Measurements from ENCODE around the gene GPX8.
A peak's percentile ranks its signal among the peaks of the same experiment; 100 is the strongest.

Gene GPX8

GRCh38 chr5:55172937-55173686 lies 13.1 kb downstream of the GPX8 start, which contains the start of gene CDC20B:
TSS of gene CDC20B (minus strand) at chr5:55173177. CDS start at chr5:55173000, 177 bp downstream.
- DNase-seq: peak; percentile 44

- no peak for DNase-seq
Observed at GRCh38 chr5:55173687-55174230, 13.8 kb downstream of the GPX8 start.

DNA sequence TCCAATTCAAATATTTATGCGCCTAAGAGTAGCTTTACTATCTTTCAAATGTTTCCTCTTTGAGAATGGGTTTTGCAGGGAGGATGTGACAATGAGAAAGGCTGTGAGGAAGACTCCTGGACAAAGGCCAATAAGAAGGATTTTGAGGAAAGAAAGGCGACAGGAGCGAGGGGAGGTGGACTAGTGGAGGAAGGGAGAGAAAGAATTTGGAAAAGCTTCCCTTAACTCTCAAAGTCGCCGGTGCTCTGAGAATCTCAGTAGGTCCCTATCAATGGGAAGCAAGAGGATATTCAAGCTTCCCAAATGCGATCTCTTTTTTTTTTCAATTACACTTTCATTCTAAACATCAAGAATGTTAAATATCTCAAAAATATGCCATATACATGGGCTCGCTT lies 15.8 kb downstream of the GPX8 start:
- DNase-seq: no peak

DNA sequence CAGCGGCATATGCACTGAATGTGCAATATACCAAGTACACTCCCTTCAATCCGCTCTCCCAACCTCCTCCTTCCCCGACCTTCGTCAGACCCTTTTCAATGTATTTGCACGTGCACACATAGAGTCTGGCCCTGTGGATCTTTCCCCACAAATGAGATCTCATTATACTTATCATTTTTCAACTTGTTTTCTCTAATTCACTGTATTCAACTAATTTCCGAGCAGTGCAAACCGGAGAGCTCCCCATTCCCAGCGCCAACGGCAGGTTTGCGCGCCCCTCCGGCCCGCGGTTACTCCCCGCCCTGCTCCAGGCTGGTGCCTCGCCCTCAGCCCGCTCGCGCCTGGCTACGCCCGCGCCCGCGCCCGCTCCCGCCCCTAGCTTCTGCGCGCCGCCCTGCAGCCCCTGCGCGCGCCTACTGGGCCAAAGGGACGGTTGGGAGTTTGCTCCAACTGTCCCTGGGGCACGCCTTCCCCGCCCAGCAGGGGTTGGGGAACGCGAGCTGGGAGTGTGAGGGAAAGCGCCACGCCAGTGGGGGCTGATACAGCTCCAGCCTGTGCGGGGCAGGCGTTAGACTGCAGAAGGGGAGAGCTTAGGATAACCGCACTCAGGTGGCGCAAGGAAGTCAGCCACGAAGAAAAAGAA lies 16.3 kb downstream of the GPX8 start:
- peak; percentile 23 for DNase-seq

GRCh38 chr5:55177078-55177477 lies 17.1 kb downstream of the GPX8 start:
- DNase-seq: no peak

DNA sequence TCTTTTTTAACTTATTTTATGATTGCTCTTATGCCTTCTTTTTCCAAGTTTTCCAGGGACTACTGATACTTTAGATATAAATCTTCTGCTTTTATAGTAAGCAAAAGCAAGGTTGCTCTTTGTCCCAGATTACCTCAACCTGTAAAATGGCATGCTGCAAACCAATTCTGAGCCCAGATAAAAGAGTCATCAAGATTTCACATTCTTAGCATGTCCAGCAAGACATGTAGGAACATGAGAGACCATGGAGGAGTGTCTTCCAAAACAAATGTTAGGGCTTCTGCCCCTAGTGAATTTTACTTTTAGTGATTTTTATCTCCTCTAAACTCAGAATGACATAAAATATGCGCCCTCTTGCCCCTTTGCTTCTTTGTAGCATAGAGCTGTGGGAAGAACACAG lies 20.0 kb downstream of the GPX8 start:
- DNase-seq: no peak

- DNase-seq: no peak
Observed at GRCh38 chr5:55187370-55187769, 27.4 kb downstream of the GPX8 start.

GRCh38 chr5:55188656-55189540 lies 28.9 kb downstream of the GPX8 start:
- no peak for DNase-seq

- no peak for DNase-seq
Observed at GRCh38 chr5:55191165-55191564, 31.2 kb downstream of the GPX8 start.

DNA sequence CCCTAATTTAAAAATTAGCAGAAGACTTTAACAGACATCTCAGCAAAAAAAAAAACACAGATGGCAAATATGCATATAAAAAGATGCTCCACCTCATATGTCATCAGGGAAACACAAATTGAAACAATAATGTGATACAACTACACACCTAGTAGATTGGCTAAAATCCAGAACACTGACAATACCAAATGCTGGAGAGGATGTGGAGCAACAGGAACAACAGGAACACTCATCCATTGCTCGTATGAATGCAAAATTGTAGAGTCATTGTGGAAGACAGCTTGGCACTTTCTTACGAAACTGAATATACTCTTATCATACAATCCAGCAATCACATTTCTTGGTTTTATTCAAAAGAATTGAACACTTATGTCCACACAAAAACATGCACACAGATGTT lies 45.0 kb downstream of the GPX8 start:
- no peak for DNase-seq

- DNase-seq: no peak
Observed at GRCh38 chr5:55211184-55211874, 51.4 kb downstream of the GPX8 start.

Measured in NCI-H1092 (cell line).